ENCODE results near the gene FAM156A.

The FAM156A gene

GRCh38 chrX:52934704-52935469 lies 23.4 kb downstream of the FAM156A start (continued):
- peak; percentile 63 for TF ChIP-seq ZBTB20 (tag by site-specific recombination; IDR thresholded peaks at IDR 0.05)
- TF ChIP-seq SALL2 (tag by site-specific recombination; IDR thresholded peaks at IDR 0.05; ENCODE audit: borderline replicate concordance), result no peak
- TF ChIP-seq MZF1 (tag by site-specific recombination; IDR thresholded peaks at IDR 0.05; ENCODE audit: borderline replicate concordance), result no peak; the same call in 1 of the 2 replicates
- no peak for TF ChIP-seq ZNF521 (tag by site-specific recombination; IDR thresholded peaks at IDR 0.05)
- TF ChIP-seq ZNF596 (tag by site-specific recombination; IDR thresholded peaks at IDR 0.05), result no peak
- 0 out of 2 replicates have a peak, but pooled peaks have one; percentile 37 for TF ChIP-seq ZNF501 (tag by site-specific recombination; IDR thresholded peaks at IDR 0.05)
- no peak for TF ChIP-seq ZNF404 (tag by site-specific recombination; IDR thresholded peaks at IDR 0.05)
- no peak for TF ChIP-seq OVOL3 (tag by site-specific recombination; IDR thresholded peaks at IDR 0.05)
- 0 out of 2 replicates have a peak, but pooled peaks have one; percentile 22 for TF ChIP-seq ZNF2 (tag by site-specific recombination; IDR thresholded peaks at IDR 0.05)
- TF ChIP-seq ZNF544 (tag by site-specific recombination; IDR thresholded peaks at IDR 0.05), result no peak
- TF ChIP-seq KLF7 (tag by site-specific recombination; IDR thresholded peaks at IDR 0.05; ENCODE audit: borderline replicate concordance), result peak; percentile 71; the same call in 1 of the 2 replicates
- 0 out of 2 replicates have a peak, but pooled peaks have one; percentile 17 for TF ChIP-seq ZBTB7A (tag by site-specific recombination; IDR thresholded peaks at IDR 0.05; ENCODE audit: low read depth)
- peak; percentile 77; the same call in 1 of the 2 replicates for TF ChIP-seq ZBTB48 (tag by site-specific recombination; IDR thresholded peaks at IDR 0.05)
- peak; percentile 90 for TF ChIP-seq IKZF3 (tag by site-specific recombination; IDR thresholded peaks at IDR 0.05)
- no peak for TF ChIP-seq ZNF768 (tag by site-specific recombination; IDR thresholded peaks at IDR 0.05)
- TF ChIP-seq ZNF626 (tag by site-specific recombination; IDR thresholded peaks at IDR 0.05), result no peak
- TF ChIP-seq ZNF785 (tag by site-specific recombination; IDR thresholded peaks at IDR 0.05), result no peak; the same call in 1 of the 2 replicates
- TF ChIP-seq SP7 (tag by site-specific recombination; IDR thresholded peaks at IDR 0.05), result peak; percentile 84
- TF ChIP-seq ZNF394 (tag by site-specific recombination; IDR thresholded peaks at IDR 0.05; ENCODE audit: borderline replicate concordance), result peak; percentile 75
- TF ChIP-seq, protein P1, sequence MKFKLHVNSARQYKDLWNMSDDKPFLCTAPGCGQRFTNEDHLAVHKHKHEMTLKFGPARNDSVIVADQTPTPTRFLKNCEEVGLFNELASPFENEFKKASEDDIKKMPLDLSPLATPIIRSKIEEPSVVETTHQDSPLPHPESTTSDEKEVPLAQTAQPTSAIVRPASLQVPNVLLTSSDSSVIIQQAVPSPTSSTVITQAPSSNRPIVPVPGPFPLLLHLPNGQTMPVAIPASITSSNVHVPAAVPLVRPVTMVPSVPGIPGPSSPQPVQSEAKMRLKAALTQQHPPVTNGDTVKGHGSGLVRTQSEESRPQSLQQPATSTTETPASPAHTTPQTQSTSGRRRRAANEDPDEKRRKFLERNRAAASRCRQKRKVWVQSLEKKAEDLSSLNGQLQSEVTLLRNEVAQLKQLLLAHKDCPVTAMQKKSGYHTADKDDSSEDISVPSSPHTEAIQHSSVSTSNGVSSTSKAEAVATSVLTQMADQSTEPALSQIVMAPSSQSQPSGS (tag by site-specific recombination; IDR thresholded peaks at IDR 0.05; ENCODE audit: low read depth), result 0 out of 2 replicates have a peak, but pooled peaks have one; percentile 10
- TF ChIP-seq BCL11B (tag by site-specific recombination; IDR thresholded peaks at IDR 0.05; ENCODE audit: low read depth), result peak; percentile 45; the same call in 1 of the 2 replicates
- peak; percentile 15; the same call in 1 of the 2 replicates for TF ChIP-seq ZNF449 (tag by site-specific recombination; IDR thresholded peaks at IDR 0.05)
- no peak for TF ChIP-seq ZNF837 (tag by site-specific recombination; IDR thresholded peaks at IDR 0.05)
- no peak for TF ChIP-seq ZNF530 (tag by site-specific recombination; IDR thresholded peaks at IDR 0.05; ENCODE audit: low read depth)

Measured in HEK293 (cell line).